HG03521 (cell line): Measurements from ENCODE around the gene ACSS1.

Experiments
- ATAC-seq: cut with Tn5 transposase; IDR thresholded peaks from one replicate; pipeline ENCODE4 v1.9.1; 2021; ENCODE audit warnings: mild to moderate bottlenecking, moderate library complexity; ENCODE audit not compliant: unreplicated experiment

ACSS1 gene

DNA sequence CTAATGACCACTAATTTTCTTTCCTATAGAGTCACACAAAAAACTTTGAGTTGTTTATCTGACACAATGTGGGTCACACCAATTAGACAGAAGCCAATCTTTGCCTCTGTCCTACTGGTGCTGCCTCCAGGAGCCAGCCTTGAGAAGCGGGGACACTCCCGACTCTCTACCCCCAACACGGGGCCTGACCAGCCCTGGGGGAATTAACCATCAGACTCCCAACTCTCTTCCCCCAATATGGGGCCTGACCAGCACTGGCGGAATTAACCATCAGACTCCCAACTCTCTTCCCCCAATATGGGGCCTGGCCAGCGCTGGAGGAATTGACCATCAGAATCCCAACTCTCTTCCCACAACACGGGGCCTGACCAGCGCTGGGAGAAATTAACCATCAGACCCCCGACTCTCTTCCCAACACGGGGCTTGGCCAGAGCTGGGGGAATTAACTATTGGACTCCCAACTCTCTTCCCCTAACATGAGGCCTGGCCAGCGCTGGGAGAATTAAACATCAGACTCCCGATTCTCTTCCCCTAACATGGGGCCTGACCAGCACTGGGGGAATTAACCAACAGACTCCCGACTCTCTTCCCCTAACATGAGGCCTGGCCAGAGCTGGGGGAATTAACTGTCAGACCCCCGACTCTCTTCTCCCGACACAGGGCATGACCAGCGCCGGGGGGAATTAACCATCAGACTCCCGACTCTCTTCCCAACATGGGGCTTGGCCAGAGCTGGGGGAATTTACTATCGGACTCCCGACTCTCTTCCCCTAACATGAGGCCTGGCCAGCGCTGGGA, 96.4 kb downstream of the ACSS1 start:
- ATAC-seq = no peak

DNA sequence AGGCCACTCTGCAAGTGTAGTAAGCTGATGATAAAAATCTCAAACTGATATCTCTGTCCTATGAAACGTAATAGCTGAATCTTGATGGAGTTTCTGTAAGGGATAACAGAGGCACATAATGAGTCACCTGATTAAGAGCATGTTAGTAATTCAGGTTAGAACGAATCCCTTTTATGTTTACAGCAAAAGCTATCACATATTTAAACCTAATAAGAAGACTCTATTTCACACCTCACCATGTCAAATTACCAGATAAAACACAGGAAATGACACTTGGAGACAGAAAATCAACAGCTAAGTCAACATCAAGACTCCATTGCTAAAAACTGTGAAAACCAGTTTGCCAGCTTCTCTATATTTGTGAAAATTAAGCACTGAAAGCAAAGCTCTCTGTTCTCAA, 97.1 kb downstream of the ACSS1 start:
- ATAC-seq = no peak

DNA sequence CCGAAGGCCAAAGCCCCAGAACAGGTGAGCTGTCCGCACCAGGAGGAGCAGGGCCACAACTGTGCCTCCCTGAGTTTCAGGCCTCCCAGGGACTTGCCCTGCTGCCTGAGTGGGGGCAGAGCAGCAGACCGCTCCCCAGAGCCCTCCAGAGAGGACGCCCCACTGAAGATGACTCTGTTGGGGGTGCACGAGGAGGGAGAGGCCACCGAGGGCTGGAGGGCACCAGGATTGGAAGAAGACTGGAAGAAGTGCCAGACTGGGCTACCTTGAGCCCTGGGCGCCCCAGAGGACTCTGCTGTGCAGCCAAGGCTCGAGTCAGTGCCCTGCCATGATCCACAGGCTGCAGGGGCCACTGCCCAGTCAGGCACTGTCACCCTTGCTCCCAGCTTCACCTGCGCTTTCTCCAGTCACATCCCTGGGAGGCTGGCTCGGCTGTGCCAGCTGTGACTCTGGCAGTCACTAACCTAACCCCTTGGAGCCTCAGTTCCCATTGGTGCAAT, 97.6 kb downstream of the ACSS1 start:
- ATAC-seq = no peak

DNA sequence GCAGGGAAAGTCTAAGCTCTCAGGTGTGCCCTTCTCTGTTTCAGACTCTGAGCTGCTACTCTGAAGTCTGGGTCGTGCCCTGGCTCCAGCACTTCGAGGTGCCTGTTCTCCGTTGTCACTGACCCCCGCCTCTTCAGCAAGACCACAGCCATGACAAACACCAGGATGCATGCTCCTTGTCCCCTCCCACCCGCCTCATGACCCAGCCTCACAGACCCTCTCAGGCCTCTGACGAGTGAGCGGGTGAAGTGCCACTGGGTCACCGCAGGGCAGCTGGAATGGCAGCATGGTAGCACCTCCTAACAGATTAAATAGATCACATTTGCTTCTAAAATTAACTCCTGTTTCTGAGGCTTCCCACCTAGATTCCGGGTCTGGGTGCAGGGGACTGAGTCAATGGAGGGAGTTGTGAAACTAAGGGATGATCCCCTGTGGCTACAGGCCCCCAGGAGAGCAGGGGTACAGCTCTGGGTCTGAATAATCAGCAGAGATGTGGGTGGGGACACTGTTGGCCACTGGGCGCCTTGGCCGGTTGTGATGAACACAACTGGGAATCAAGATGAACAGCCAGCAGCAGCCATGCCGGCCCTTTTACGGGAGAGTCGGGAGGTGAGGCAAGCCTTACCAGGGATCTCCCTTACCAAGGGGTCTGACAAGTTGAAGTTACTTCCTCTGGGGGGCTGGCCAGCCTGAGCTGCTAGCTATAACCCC, 98.2 kb downstream of the ACSS1 start:
- ATAC-seq = no peak

DNA sequence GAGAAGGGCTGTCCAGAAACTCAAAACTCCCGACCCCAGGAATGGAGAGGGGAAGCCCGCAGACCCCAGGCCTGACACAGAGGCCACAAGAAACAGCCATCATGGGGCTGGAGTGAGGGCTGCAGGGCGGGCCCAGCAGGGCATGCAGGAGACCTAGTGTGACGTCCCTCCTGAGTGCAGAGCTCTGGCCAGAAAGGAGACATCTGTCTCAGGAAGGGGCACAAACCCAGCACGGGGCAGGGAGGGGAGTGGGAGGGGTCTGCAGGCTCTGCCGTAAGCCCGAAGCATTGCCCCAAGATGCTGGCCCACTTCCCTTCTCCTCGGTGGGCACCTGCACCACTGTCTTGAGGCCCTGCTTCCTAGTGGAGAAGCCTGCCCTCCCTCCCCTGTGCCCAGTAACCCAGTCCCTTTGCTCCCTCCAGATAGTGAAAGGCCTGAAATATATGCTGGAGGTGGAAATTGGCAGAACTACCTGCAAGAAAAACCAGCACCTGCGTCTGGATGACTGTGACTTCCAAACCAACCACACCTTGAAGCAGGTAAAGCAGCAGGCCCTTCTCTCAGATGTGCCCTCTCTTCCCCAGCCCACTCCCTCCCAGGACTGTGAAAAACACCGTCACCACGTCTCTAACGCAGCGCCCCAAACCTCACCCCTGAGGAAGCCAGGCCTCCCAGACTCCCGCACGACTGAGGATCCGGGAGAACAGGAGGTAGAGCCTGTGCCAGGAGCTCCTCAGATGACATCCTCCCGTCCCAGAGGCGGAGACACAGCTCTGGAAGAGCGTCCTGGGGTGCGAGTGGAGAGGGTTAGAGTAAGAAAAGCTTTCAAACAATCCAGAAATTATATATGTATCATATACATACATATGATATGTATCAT, 99.2 kb downstream of the ACSS1 start:
- no peak for ATAC-seq

DNA sequence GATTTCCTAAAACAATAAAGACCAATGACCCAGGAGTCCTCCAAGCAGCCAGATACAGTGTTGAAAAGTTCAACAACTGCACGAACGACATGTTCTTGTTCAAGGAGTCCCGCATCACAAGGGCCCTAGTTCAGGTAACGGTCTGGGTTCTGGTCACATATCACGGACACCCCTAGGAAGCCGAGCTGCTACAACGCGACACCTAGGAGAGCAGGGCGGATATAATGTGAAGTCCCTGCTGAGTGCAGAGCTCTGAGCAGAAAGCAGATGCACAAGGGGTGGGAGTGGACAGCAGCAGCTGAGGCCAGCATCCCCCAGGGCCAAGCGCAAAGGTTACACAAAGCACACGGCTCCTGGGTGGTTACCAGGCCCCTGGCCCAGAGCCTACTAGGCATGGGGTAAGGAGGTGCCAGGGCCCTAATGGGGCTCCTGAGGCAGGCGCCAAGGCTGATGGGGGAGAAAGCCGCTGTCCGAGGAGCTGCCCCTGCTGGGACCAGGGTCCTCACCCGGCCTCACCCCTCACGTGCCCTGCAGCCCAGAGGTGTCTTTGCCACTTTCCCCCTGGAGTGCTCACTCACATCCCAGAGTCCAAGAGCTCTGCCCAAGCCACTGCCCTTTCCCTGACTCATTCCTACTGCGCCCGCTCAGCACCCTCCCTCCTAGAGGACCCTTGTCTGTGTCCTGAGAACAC, 100.5 kb downstream of the ACSS1 start:
- ATAC-seq = no peak
